Suprapubic skin (tissue), 4 donors: ENCODE data around the gene DCUN1D4. TPM values are rescaled to one million over a fixed set of nuclear protein-coding genes. Genes with fewer than 3 reads are reported as not detected.

Experiments
- DNase-seq, 2 donors: peaks; one replicate each; pipeline ENCODE4 v3.0.0-alpha.2; 2019; ENCODE audit warnings: low spot score in 2 of 2
- H3K27ac ChIP-seq: fragments of 200-600 bp; sonication (generic); one replicate; pipeline ENCODE4 v1.5.1; 2019
- H3K27me3 ChIP-seq: fragments of 200-600 bp; sonication (generic); one replicate; pipeline ENCODE4 v1.5.1; 2019
- H3K36me3 ChIP-seq: fragments of 200-600 bp; sonication (generic); one replicate; pipeline ENCODE4 v1.5.1; 2019
- H3K4me1 ChIP-seq: fragments of 200-600 bp; sonication (generic); one replicate; pipeline ENCODE4 v1.5.1; 2019
- H3K4me3 ChIP-seq: fragments of 200-600 bp; sonication (generic); one replicate; pipeline ENCODE4 v1.5.1; 2019; ENCODE audit warnings: mild to moderate bottlenecking
- H3K9me3 ChIP-seq: fragments of 200-600 bp; sonication (generic); one replicate; pipeline ENCODE4 v1.5.1; 2019
- EP300 ChIP-seq: sonication (generic); formaldehyde crosslinking; IDR thresholded peaks from one replicate; pipeline ENCODE4 v1.6.1; 2017; ENCODE audit warnings: antibody characterized with exemption
- POLR2A ChIP-seq, 2 donors: fragments of 450-650 bp; IDR thresholded peaks; one replicate each; pipeline ENCODE4 v1.6.1; 2017; ENCODE audit warnings: antibody characterized with exemption in 2 of 2, mild to moderate bottlenecking in 2 of 2, moderate library complexity in 2 of 2
- POLR2AphosphoS5 ChIP-seq, 3 donors: sonication (generic); formaldehyde crosslinking; IDR thresholded peaks; one replicate each; pipeline ENCODE4 v1.6.1; 2017; ENCODE audit warnings: antibody characterized with exemption in 3 of 3
- WGBS: methylation state at CpG from one replicate; pipeline ENCODE4 v1.1.5; 2018; 5-methylcytosine and 5-hydroxymethylcytosine counted together
- total RNA-seq, 4 donors: library from RNA; depleted of rRNA; stranded (reverse); fragments of >200 nt; gene quantifications; one replicate each; pipeline ENCODE4 v1.1.0, GENCODE V29; 2016
- TF ChIP-seq, protein P1 (sequence below), 2 donors: fragments of 200-600 bp in 1 of 2; fragments of 450-650 bp in 1 of 2; sonication (generic) in 1 of 2; IDR thresholded peaks; one replicate each; pipeline ENCODE4 v1.5.1; 2016 to 2019; ENCODE audit warnings: antibody characterized with exemption in 2 of 2, mild to moderate bottlenecking in 1 of 2, moderate library complexity in 1 of 2

Gene DCUN1D4
- total RNA-seq, 4 donors from 2014 or later = 15.4 to 35.6 (median 20.8) TPM

DNA sequence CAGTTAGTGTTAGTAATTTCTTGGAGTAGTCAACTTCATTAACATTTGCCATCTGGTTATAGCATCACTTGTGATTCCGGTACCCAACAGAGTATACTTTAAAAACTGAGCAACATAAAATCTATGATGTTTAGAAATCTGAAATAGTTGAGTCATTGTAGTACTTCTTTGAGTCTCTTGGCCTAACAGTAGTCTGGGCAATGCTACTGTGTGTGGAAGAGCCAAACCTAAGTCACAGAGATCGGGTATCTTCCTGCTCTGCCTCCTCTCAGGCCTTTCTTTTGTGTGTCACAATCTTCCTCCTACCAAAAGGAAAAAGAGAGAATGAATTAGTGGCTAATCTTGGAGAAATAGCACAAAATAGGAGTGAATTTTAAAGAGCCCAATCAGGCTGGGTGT is 25.5 kb downstream of the DCUN1D4 start:
- H3K9me3 ChIP-seq = no peaks in the 10 kb centered on the region
- H3K4me1 ChIP-seq = no peaks in the 10 kb centered on the region
- DNase-seq = no peak
- no peaks in the 10 kb centered on the region for H3K27me3 ChIP-seq
- TF ChIP-seq EP300 (no peak), POLR2A (IDR thresholded peaks at IDR 0.05) (no peak), POLR2AphosphoS5 (IDR thresholded peaks at IDR 0.05) (no peak)
- TF ChIP-seq, protein P1, sequence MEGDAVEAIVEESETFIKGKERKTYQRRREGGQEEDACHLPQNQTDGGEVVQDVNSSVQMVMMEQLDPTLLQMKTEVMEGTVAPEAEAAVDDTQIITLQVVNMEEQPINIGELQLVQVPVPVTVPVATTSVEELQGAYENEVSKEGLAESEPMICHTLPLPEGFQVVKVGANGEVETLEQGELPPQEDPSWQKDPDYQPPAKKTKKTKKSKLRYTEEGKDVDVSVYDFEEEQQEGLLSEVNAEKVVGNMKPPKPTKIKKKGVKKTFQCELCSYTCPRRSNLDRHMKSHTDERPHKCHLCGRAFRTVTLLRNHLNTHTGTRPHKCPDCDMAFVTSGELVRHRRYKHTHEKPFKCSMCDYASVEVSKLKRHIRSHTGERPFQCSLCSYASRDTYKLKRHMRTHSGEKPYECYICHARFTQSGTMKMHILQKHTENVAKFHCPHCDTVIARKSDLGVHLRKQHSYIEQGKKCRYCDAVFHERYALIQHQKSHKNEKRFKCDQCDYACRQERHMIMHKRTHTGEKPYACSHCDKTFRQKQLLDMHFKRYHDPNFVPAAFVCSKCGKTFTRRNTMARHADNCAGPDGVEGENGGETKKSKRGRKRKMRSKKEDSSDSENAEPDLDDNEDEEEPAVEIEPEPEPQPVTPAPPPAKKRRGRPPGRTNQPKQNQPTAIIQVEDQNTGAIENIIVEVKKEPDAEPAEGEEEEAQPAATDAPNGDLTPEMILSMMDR (IDR thresholded peaks at IDR 0.05) = no peak
- H3K36me3 ChIP-seq = peaks cover 58% of the 10 kb centered on the region
- H3K4me3 ChIP-seq = no peak overlapping the region
- H3K27ac ChIP-seq = no peak overlapping the region
- 97% methylated on average over 2 of the region's 2 CpGs for WGBS

DNA sequence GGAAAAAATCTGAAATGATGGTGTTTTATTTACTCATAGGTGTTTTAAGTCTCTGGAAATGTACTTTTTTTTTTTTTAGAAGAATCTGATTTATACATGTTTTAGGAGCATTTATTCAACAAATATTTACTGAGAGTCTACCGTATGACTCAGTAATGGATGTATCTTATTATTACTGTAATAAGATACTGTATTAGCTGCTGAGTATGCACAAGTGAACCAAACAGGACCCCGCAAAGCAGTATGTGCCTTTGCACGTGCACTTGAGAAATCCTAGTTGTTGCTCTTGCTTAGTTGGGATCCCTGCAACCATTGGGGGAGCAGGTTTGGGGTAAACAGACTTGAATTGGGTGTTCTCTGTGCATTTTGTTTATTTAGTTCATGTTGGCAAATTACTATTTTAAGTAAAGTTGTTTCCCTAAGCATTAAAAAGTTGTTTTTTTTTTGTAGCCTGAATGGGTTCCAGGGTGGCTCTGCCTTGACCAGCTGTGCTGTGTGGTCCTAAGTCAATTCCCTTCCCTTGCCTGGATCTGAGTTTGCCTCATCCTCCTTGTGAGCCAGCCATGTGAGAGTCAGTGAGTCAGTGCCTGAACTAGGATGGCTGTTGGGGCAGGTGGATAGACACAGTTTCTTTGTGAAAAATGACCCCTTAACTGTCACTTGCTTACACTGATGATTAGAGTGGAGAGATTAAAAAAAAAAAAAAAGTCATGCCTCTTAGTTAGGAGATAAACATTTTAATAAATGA is 27.7 kb downstream of the DCUN1D4 start:
- Histone ChIP-seq H3K4me1 (no peaks in the 10 kb centered on the region), H3K4me3 (no peak overlapping the region), H3K27me3 (no peaks in the 10 kb centered on the region), H3K27ac (no peak overlapping the region), H3K36me3 (peaks cover 55% of the 10 kb centered on the region), H3K9me3 (no peaks in the 10 kb centered on the region)
- TF ChIP-seq POLR2A (IDR thresholded peaks at IDR 0.05) = no peak
- TF ChIP-seq, protein P1 (IDR thresholded peaks at IDR 0.05) = no peak
- no peak for TF ChIP-seq POLR2AphosphoS5 (IDR thresholded peaks at IDR 0.05)
- TF ChIP-seq EP300 = no peak
- 90% methylated on average over 3 of the region's 3 CpGs for WGBS
- no peak for DNase-seq

DNA sequence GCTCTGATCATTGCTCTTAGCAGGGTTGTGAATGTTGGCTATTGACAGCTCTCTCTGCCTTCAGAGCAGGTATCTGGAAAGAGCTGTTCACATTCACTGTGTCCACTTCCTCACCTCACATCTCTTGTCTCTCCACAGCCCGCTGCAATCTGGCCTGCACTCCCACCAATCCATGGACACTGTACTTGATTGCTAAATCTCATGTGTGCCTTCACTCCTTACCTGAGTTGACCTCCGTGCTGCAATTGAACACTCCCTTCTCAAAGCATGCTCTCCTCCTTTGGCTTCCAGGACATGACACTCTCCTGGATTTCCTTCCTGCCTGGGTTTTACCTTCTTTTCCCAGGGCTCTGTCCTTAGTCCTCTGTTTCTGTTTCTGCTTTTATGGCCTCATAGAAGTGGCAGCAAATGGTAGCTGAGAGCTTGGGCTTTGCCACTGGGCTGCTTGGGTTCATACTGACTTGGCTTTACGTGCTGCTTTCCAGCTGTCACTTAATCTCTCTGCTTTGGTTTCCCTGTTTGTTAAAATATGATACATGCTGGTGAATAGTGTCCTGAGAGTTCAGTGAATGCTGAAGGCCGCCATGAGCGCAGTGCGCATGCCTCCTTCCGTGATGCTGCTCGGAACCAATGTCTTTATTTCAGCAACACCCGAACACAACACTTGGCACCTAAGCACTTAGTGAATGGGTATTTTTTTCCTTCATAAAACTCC is 29.5 kb downstream of the DCUN1D4 start:
- TF ChIP-seq POLR2AphosphoS5 (IDR thresholded peaks at IDR 0.05) = no peak
- TF ChIP-seq, protein P1 (IDR thresholded peaks at IDR 0.05) = no peak
- no peak for TF ChIP-seq EP300
- TF ChIP-seq POLR2A (IDR thresholded peaks at IDR 0.05) = no peak
- Histone ChIP-seq H3K9me3 (no peaks in the 10 kb centered on the region), H3K4me1 (no peaks in the 10 kb centered on the region), H3K27me3 (no peaks in the 10 kb centered on the region), H3K36me3 (peaks cover 49% of the 10 kb centered on the region), H3K4me3 (no peak overlapping the region), H3K27ac (no peak overlapping the region)
- no peak for DNase-seq
- 92% methylated on average over 9 of the region's 9 CpGs for WGBS

DNA sequence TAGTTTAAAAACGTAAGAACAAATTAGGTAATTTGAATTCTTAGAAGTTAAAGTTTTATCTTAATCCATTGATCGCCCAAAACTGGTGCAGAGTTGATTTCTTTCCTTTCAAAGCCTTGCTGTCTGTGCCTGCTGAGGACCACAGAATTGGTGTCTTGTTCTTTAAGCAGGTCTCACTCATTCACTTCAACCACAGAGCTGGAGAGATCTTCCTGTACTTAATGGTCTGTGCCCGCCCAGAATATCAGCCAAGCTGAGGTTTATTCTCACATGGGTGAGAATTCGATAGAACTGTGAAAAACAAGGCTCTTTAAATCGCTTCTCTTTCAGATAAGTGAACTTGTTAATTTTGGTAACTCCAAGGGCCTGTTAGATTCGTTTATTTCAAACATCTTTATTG is 31.6 kb downstream of the DCUN1D4 start:
- no peak for DNase-seq
- no peaks in the 10 kb centered on the region for H3K27me3 ChIP-seq
- 90% methylated on average over 6 of the region's 6 CpGs for WGBS
- no peaks in the 10 kb centered on the region for H3K9me3 ChIP-seq
- H3K27ac ChIP-seq = no peak overlapping the region
- no peak overlapping the region for H3K4me3 ChIP-seq
- peaks cover 54% of the 10 kb centered on the region for H3K36me3 ChIP-seq
- TF ChIP-seq POLR2A (IDR thresholded peaks at IDR 0.05) = no peak
- TF ChIP-seq, protein P1 (IDR thresholded peaks at IDR 0.05) = no peak
- no peak for TF ChIP-seq EP300
- TF ChIP-seq POLR2AphosphoS5 (IDR thresholded peaks at IDR 0.05) = no peak
- no peaks in the 10 kb centered on the region for H3K4me1 ChIP-seq

DNA sequence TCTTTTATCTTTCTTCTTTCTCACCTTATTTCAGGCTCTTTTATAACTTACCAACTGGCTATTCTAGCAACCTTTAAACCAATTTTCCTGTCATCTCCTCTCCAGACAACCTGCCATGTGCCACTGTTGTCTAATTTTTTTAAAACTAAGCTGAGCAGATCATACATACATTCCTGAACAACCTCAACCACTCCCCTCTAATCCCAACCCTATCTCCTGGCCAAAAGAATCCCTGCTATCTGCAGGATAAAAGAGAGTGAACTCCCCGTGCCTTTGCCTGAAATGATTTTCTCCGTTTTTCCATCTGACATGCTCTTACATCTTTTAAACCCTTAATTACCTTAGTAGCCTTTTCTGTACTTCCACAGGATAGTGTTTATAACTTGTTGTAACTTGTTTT is 35.5 kb downstream of the DCUN1D4 start:
- TF ChIP-seq POLR2A (IDR thresholded peaks at IDR 0.05) (no peak), POLR2AphosphoS5 (IDR thresholded peaks at IDR 0.05) (no peak), EP300 (no peak)
- TF ChIP-seq, protein P1 (IDR thresholded peaks at IDR 0.05) = no peak
- H3K9me3 ChIP-seq = no peaks in the 10 kb centered on the region
- DNase-seq = no peak
- H3K4me3 ChIP-seq = no peak overlapping the region
- 61% methylated on average over 2 of the region's 2 CpGs for WGBS
- H3K36me3 ChIP-seq = peaks cover 61% of the 10 kb centered on the region
- no peaks in the 10 kb centered on the region for H3K27me3 ChIP-seq
- no peak overlapping the region for H3K27ac ChIP-seq
- no peaks in the 10 kb centered on the region for H3K4me1 ChIP-seq
